Measurements from ENCODE around the gene PABPN1L. TPM values are rescaled to one million over a fixed set of nuclear protein-coding genes. Genes with fewer than 3 reads are reported as not detected.
"Not testable (repeated sequence)": the region's sequence is repeated elsewhere in the genome, so short reads cannot be mapped to it uniquely, and the experiment has no call there.

Gene PABPN1L
- total RNA-seq, 1 donor from 2014 or later: not detected

DNA sequence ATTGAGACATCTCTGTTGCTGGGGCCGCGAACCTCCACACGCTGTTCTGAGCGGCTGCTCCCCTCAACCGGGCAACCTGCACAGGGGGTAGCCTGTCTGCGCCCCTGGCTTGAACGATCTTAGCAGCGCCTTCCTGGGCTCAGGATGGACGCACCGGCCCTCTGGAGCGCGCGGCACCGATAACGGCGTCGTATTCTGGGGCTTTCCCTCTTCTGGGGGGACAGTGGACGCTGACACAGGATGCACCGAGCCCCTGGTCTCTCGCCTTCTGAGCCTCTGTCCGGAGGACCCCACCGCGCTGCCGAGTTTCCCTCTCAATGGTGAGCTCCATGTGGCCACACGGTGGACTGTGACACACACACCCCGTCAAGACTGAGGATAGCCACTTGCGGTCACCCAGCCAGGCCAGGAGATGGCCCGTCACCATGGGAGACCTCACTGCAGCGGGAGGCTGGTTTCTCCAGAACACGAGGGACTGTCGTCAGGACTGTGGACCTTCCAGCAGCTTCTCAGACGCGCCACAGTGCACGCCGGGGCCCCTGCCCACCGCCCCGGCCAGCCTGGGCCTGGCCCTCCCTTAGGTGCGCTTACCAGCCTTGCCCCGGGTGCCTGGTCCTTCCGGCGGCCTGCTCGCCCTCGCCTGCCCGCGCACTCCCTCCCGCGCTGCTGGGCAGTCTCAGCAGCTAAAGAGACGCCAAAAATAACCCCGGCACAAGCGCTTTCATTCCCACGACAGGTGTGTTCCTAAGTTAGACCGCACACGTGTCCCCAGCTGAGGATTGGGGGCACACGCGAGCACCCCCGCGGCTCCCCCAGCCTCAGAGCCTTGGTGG is 30.0 kb upstream of the PABPN1L start:
- no peak overlapping the region for H2AFZ ChIP-seq (ENCODE audit: low read depth, low read length)
- no peak for DNase-seq (ENCODE audit: low read depth)
- no peak overlapping the region for H3K4me2 ChIP-seq (ENCODE audit: low read length)
- no peaks in the 10 kb centered on the region for H3K4me1 Mint-ChIP-seq (ENCODE audit: low read depth, unreplicated experiment)
- H3K9me3 Mint-ChIP-seq (ENCODE audit: unreplicated experiment): no peaks in the 10 kb centered on the region
- H3K27ac Mint-ChIP-seq (ENCODE audit: unreplicated experiment): no peak overlapping the region
- TF ChIP-seq, protein P1, sequence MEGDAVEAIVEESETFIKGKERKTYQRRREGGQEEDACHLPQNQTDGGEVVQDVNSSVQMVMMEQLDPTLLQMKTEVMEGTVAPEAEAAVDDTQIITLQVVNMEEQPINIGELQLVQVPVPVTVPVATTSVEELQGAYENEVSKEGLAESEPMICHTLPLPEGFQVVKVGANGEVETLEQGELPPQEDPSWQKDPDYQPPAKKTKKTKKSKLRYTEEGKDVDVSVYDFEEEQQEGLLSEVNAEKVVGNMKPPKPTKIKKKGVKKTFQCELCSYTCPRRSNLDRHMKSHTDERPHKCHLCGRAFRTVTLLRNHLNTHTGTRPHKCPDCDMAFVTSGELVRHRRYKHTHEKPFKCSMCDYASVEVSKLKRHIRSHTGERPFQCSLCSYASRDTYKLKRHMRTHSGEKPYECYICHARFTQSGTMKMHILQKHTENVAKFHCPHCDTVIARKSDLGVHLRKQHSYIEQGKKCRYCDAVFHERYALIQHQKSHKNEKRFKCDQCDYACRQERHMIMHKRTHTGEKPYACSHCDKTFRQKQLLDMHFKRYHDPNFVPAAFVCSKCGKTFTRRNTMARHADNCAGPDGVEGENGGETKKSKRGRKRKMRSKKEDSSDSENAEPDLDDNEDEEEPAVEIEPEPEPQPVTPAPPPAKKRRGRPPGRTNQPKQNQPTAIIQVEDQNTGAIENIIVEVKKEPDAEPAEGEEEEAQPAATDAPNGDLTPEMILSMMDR (IDR thresholded peaks at IDR 0.05; ENCODE audit: insufficient read depth, low read depth, low read length): no peak
- no peak for TF ChIP-seq EZH2 (IDR thresholded peaks at IDR 0.05; ENCODE audit: insufficient read depth, low read length)
- peaks cover 20% of the 10 kb centered on the region for H3K27me3 Mint-ChIP-seq (ENCODE audit: low read depth, unreplicated experiment)
- H3K4me3 ChIP-seq (ENCODE audit: insufficient read depth, low read depth, low read length): no peak overlapping the region
- no peaks in the 10 kb centered on the region for H3K9me3 ChIP-seq (ENCODE audit: insufficient read depth, low read depth, low read length)
- FAIRE-seq: no peak
- H3K36me3 Mint-ChIP-seq (ENCODE audit: low read depth, unreplicated experiment): no peaks in the 10 kb centered on the region
- H3K27me3 ChIP-seq (ENCODE audit: insufficient read depth, low read length): no peaks in the 10 kb centered on the region
- H3K36me3 ChIP-seq (ENCODE audit: insufficient read depth, low read length): no peaks in the 10 kb centered on the region
- no peaks in the 10 kb centered on the region for H4K20me1 ChIP-seq (ENCODE audit: insufficient read depth, low read length)
- H3K9ac ChIP-seq (ENCODE audit: low read length): no peak overlapping the region
- no peaks in the 10 kb centered on the region for H3K4me1 ChIP-seq (ENCODE audit: insufficient read depth, low read length)
- H3K4me3 Mint-ChIP-seq (ENCODE audit: unreplicated experiment): no peak overlapping the region
- H3K79me2 ChIP-seq (ENCODE audit: insufficient read depth, low read length): no peaks in the 10 kb centered on the region
- H3K27ac ChIP-seq (ENCODE audit: low read depth, low read length): no peak overlapping the region

DNA sequence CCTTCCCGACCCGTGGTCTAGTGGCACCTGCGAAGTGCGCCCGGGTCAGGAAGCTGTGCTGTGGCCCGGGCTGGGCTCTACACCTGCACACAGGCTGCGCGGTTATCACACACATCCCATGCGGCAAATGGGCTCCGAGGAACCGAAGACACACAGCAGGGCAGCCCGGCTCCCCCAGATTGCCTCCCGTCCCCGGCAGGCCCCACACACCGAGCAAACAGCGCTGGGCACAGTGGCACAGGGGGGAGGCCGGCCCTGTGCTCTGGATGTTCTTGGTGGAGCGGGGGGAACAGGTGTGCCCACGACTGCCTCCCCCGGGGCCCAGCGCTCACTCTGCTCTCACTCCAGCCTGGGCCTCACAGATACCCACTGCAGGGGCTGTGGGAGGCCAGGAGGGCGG is 28.9 kb upstream of the PABPN1L start:
- FAIRE-seq (no peak), DNase-seq (ENCODE audit: low read depth) (no peak)
- H3K27me3 ChIP-seq (ENCODE audit: insufficient read depth, low read length): no peaks in the 10 kb centered on the region
- H3K9ac ChIP-seq (ENCODE audit: low read length): no peak overlapping the region
- TF ChIP-seq, protein P1 (IDR thresholded peaks at IDR 0.05; ENCODE audit: insufficient read depth, low read depth, low read length): no peak
- no peak for TF ChIP-seq EZH2 (IDR thresholded peaks at IDR 0.05; ENCODE audit: insufficient read depth, low read length)
- H3K4me3 ChIP-seq (ENCODE audit: insufficient read depth, low read depth, low read length): no peak overlapping the region
- H3K4me1 ChIP-seq (ENCODE audit: insufficient read depth, low read length): no peaks in the 10 kb centered on the region
- H3K4me1 Mint-ChIP-seq (ENCODE audit: low read depth, unreplicated experiment): no peaks in the 10 kb centered on the region
- no peak overlapping the region for H3K4me3 Mint-ChIP-seq (ENCODE audit: unreplicated experiment)
- H3K36me3 Mint-ChIP-seq (ENCODE audit: low read depth, unreplicated experiment): peaks cover 3% of the 10 kb centered on the region
- peaks cover 7% of the 10 kb centered on the region for H3K9me3 Mint-ChIP-seq (ENCODE audit: unreplicated experiment)
- H3K27ac ChIP-seq (ENCODE audit: low read depth, low read length): no peak overlapping the region
- H3K27me3 Mint-ChIP-seq (ENCODE audit: low read depth, unreplicated experiment): peaks cover 30% of the 10 kb centered on the region
- H3K4me2 ChIP-seq (ENCODE audit: low read length): no peak overlapping the region
- H3K9me3 ChIP-seq (ENCODE audit: insufficient read depth, low read depth, low read length): no peaks in the 10 kb centered on the region
- H3K36me3 ChIP-seq (ENCODE audit: insufficient read depth, low read length): no peaks in the 10 kb centered on the region
- H3K27ac Mint-ChIP-seq (ENCODE audit: unreplicated experiment): no peak overlapping the region
- no peak overlapping the region for H2AFZ ChIP-seq (ENCODE audit: low read depth, low read length)
- no peaks in the 10 kb centered on the region for H4K20me1 ChIP-seq (ENCODE audit: insufficient read depth, low read length)
- no peaks in the 10 kb centered on the region for H3K79me2 ChIP-seq (ENCODE audit: insufficient read depth, low read length)

DNA sequence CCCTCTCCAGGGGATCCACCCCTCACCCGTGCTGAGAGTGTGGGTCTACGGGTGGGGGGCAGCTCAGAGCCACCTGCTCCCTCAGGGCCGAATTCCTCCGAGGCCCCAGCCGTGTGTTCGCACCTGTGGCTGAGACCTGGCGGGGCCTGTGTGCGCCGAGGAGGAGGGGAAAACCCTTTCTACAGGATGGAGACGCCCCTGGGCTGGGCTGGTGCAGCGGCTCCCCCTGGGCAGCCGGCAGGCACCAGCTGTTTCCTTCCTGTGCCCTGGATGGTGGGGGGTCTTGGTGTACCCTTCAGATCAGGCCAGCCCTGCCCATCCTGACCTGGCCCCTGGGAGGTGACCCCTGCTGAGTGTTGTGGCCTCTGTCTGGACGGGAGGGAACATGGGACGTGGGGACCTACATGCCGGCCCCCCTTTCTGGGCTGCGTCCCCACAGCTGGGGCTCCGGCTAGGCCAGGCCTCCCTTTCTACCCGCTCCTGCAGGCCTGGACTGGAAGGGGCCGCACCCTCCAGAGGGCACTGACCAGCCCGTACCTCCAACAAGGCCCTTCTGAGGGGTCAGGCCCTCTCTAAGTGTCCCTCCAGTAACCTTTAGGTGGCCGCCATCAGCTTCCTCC is 28.3 kb upstream of the PABPN1L start:
- H3K27me3 ChIP-seq (ENCODE audit: insufficient read depth, low read length): no peaks in the 10 kb centered on the region
- no peak overlapping the region for H3K9ac ChIP-seq (ENCODE audit: low read length)
- H3K27ac ChIP-seq (ENCODE audit: low read depth, low read length): no peak overlapping the region
- no peaks in the 10 kb centered on the region for H3K36me3 ChIP-seq (ENCODE audit: insufficient read depth, low read length)
- H3K9me3 Mint-ChIP-seq (ENCODE audit: unreplicated experiment): peaks cover 10% of the 10 kb centered on the region
- H3K4me3 Mint-ChIP-seq (ENCODE audit: unreplicated experiment): no peak overlapping the region
- H3K4me3 ChIP-seq (ENCODE audit: insufficient read depth, low read depth, low read length): no peak overlapping the region
- no peaks in the 10 kb centered on the region for H3K79me2 ChIP-seq (ENCODE audit: insufficient read depth, low read length)
- H4K20me1 ChIP-seq (ENCODE audit: insufficient read depth, low read length): no peaks in the 10 kb centered on the region
- no peaks in the 10 kb centered on the region for H3K9me3 ChIP-seq (ENCODE audit: insufficient read depth, low read depth, low read length)
- no peaks in the 10 kb centered on the region for H3K4me1 ChIP-seq (ENCODE audit: insufficient read depth, low read length)
- no peak for DNase-seq (ENCODE audit: low read depth)
- TF ChIP-seq EZH2 (IDR thresholded peaks at IDR 0.05; ENCODE audit: insufficient read depth, low read length): no peak
- TF ChIP-seq, protein P1 (IDR thresholded peaks at IDR 0.05; ENCODE audit: insufficient read depth, low read depth, low read length): no peak
- H2AFZ ChIP-seq (ENCODE audit: low read depth, low read length): no peak overlapping the region
- peaks cover 3% of the 10 kb centered on the region for H3K36me3 Mint-ChIP-seq (ENCODE audit: low read depth, unreplicated experiment)
- H3K27me3 Mint-ChIP-seq (ENCODE audit: low read depth, unreplicated experiment): peaks cover 26% of the 10 kb centered on the region
- H3K4me1 Mint-ChIP-seq (ENCODE audit: low read depth, unreplicated experiment): no peaks in the 10 kb centered on the region
- H3K27ac Mint-ChIP-seq (ENCODE audit: unreplicated experiment): no peak overlapping the region
- no peak overlapping the region for H3K4me2 ChIP-seq (ENCODE audit: low read length)
- FAIRE-seq: no peak

DNA sequence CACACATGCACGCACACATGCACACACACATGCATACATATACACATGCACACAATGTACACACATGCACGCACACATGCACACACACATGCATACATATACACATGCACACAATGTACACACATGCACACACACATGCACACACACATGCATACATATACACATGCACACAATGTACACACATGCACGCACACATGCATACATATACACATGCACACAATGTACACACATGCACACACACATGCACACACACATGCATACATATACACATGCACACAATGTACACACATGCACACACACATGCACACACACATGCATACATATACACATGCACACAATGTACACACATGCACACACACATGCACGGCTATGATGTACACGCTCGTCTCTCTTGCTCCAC is 27.8 kb upstream of the PABPN1L start:
- H3K79me2 ChIP-seq (ENCODE audit: insufficient read depth, low read length); H3K36me3 ChIP-seq (ENCODE audit: insufficient read depth, low read length); H3K9me3 ChIP-seq (ENCODE audit: insufficient read depth, low read depth, low read length); H3K4me1 Mint-ChIP-seq (ENCODE audit: low read depth, unreplicated experiment); H4K20me1 ChIP-seq (ENCODE audit: insufficient read depth, low read length); H3K4me1 ChIP-seq (ENCODE audit: insufficient read depth, low read length); H3K9ac ChIP-seq (ENCODE audit: low read length); H3K27ac ChIP-seq (ENCODE audit: low read depth, low read length); H3K4me2 ChIP-seq (ENCODE audit: low read length); FAIRE-seq; H3K4me3 ChIP-seq (ENCODE audit: insufficient read depth, low read depth, low read length); H2AFZ ChIP-seq (ENCODE audit: low read depth, low read length); H3K27ac Mint-ChIP-seq (ENCODE audit: unreplicated experiment); DNase-seq (ENCODE audit: low read depth); H3K4me3 Mint-ChIP-seq (ENCODE audit: unreplicated experiment); H3K27me3 ChIP-seq (ENCODE audit: insufficient read depth, low read length); H3K36me3 Mint-ChIP-seq (ENCODE audit: low read depth, unreplicated experiment): not testable (repeated sequence)
- H3K9me3 Mint-ChIP-seq (ENCODE audit: unreplicated experiment): peaks cover 10% of the 10 kb centered on the region
- peaks cover 28% of the 10 kb centered on the region for H3K27me3 Mint-ChIP-seq (ENCODE audit: low read depth, unreplicated experiment)

All from astrocyte (in vitro differentiated cells and primary cell).